Lower leg skin (tissue), 4 donors: ENCODE measurements around the gene ZBED4. TPM values are rescaled to one million over a fixed set of nuclear protein-coding genes. Genes with fewer than 3 reads are reported as not detected.
"Not testable (repeated sequence)": the region's sequence is repeated elsewhere in the genome, so short reads cannot be mapped to it uniquely, and the experiment has no call there.

ENCODE experiments used
- DNase-seq, 2 donors: peaks; one replicate each; pipeline ENCODE4 v3.0.0-alpha.2; 2019; ENCODE audit warnings: low spot score in 2 of 2
- H3K4me3 ChIP-seq: fragments of 200-600 bp; sonication (generic); 2 replicates; pipeline ENCODE4 v1.5.1; 2017; ENCODE audit warnings: mild to moderate bottlenecking, low read depth; ENCODE audit not compliant: poor library complexity, severe bottlenecking
- CTCF ChIP-seq, 3 donors: fragments of 450-650 bp; IDR thresholded peaks; one replicate each; pipeline ENCODE4 v1.5.1; 2016; ENCODE audit warnings: antibody characterized with exemption in 3 of 3, mild to moderate bottlenecking in 3 of 3, moderate library complexity in 2 of 3
- POLR2A ChIP-seq, 2 donors: fragments of 450-650 bp; IDR thresholded peaks; one replicate each; pipeline ENCODE4 v1.6.1; 2016 to 2017; ENCODE audit warnings: antibody characterized with exemption in 2 of 2, mild to moderate bottlenecking in 1 of 2, moderate library complexity in 1 of 2
- WGBS, 2 donors: methylation state at CpG; one replicate each; pipeline ENCODE4 v1.1.5; 2018; 5-methylcytosine and 5-hydroxymethylcytosine counted together
- intact Hi-C: fragments of 100-400 bp; cut with DNase I; formaldehyde crosslinking; loops from one replicate; pipeline ENCODE4 v1.15.0; 2023; ENCODE audit warnings: low total_unique reads
- total RNA-seq, 4 donors: library from RNA; depleted of rRNA; stranded (reverse); fragments of >200 nt; gene quantifications; one replicate each; pipeline ENCODE4 v1.1.0, GENCODE V29; 2016

ZBED4 gene
- total RNA-seq, 4 donors from 2014 or later, result 8.6 to 11.6 (median 9.6) TPM

- no peak overlapping the region for H3K4me3 ChIP-seq
- no peak for DNase-seq
- no peak for TF ChIP-seq POLR2A (IDR thresholded peaks at IDR 0.05)
- no peak for TF ChIP-seq CTCF (IDR thresholded peaks at IDR 0.05)
- 53 to 64% methylated on average over 16 to 24 of the region's 31 CpGs for WGBS, 2 donors
- intact Hi-C loops, result no loop called here
Observed at GRCh38 chr22:49850021-49850911, 3.4 kb upstream of the ZBED4 start.

- intact Hi-C loops, result no loop called here
- TF ChIP-seq CTCF (IDR thresholded peaks at IDR 0.05), result no peak
- no peak for TF ChIP-seq POLR2A (IDR thresholded peaks at IDR 0.05)
- WGBS, 2 donors, result 82 to 88% methylated on average over 9 to 10 of the region's 10 CpGs
- no peak overlapping the region for H3K4me3 ChIP-seq
- DNase-seq, result no peak
Observed at GRCh38 chr22:49850959-49851802, 2.5 kb upstream of the ZBED4 start.

GRCh38 chr22:49852568-49852897 is 1.1 kb upstream of the ZBED4 start:
- DNase-seq, H3K4me3 ChIP-seq, intact Hi-C loops: not testable (repeated sequence)
- WGBS, 2 donors, result 62 to 63% methylated on average over 13 of the region's 13 CpGs

- peak in 1 of 2 donors; percentile 88 for DNase-seq
- no peak for TF ChIP-seq POLR2A (IDR thresholded peaks at IDR 0.05)
- TF ChIP-seq CTCF (IDR thresholded peaks at IDR 0.05), result no peak
- 0 to 1% methylated on average over 26 to 60 of the region's 101 CpGs for WGBS, 2 donors
- peak overlapping the region; percentile 27 for H3K4me3 ChIP-seq
- intact Hi-C loops, result no loop called here
Observed at GRCh38 chr22:49853981-49854831, 562 bp downstream of the ZBED4 start.

GRCh38 chr22:49855251-49855911 is 1.7 kb downstream of the ZBED4 start:
- no peak overlapping the region for H3K4me3 ChIP-seq
- 26 to 42% methylated on average over 9 of the region's 9 CpGs for WGBS, 2 donors
- intact Hi-C loops, result no loop called here
- TF ChIP-seq CTCF (IDR thresholded peaks at IDR 0.05) (no peak), POLR2A (IDR thresholded peaks at IDR 0.05) (peak in 1 of 2 donors; percentile 8)
- DNase-seq, result no peak
